GM23338 (cell line): ENCODE measurements around the gene NFATC1. TPM values are rescaled to one million over a fixed set of nuclear protein-coding genes. Genes with fewer than 3 reads are reported as not detected.

ENCODE experiments used
- ATAC-seq: fragments of 200-7000 bp; cut with Tn5 transposase; 3 replicates; pipeline ENCODE4 v1.9.1; 2020
- DNase-seq: peaks from one replicate; pipeline ENCODE4 v3.0.0-alpha.2; 2015; ENCODE audit warnings: low spot score
- H2AFZ ChIP-seq: fragments of 200-600 bp; sonication (generic); 2 replicates; pipeline ENCODE4 v1.8.0; 2016; ENCODE audit warnings: antibody characterized with exemption, mild to moderate bottlenecking, moderate library complexity
- H3F3A ChIP-seq: fragments of 200-600 bp; sonication (generic); replicated peaks from 2 replicates; pipeline ENCODE4 v1.8.0; 2017; ENCODE audit warnings: antibody characterized with exemption, mixed run types, low read depth
- H3K27ac ChIP-seq: fragments of 200-600 bp; sonication (generic); 2 replicates; pipeline ENCODE4 v1.6.1; 2016; ENCODE audit warnings: low read depth
- H3K27me3 ChIP-seq: fragments of 200-600 bp; sonication (generic); 2 replicates; pipeline ENCODE4 v1.8.0; 2016; ENCODE audit warnings: mild to moderate bottlenecking, mixed run types, moderate library complexity; ENCODE audit not compliant: insufficient read depth
- H3K36me3 ChIP-seq: fragments of 200-600 bp; sonication (generic); 2 replicates; pipeline ENCODE4 v1.8.0; 2016; ENCODE audit warnings: mild to moderate bottlenecking; ENCODE audit not compliant: insufficient read depth
- H3K4me1 ChIP-seq: fragments of 200-600 bp; sonication (generic); 2 replicates; pipeline ENCODE4 v1.8.0; 2016; ENCODE audit warnings: mild to moderate bottlenecking, moderate library complexity; ENCODE audit not compliant: insufficient read depth
- H3K4me2 ChIP-seq: fragments of 200-600 bp; sonication (generic); 2 replicates; pipeline ENCODE4 v1.7.1; 2017; ENCODE audit warnings: mixed run types
- H3K4me3 ChIP-seq: fragments of 200-600 bp; sonication (generic); 2 replicates; pipeline ENCODE4 v1.6.1; 2016; ENCODE audit warnings: mixed run types
- H3K79me2 ChIP-seq: fragments of 200-600 bp; sonication (generic); replicated peaks from 2 replicates; pipeline ENCODE4 v1.8.0; 2017; ENCODE audit warnings: mild to moderate bottlenecking; ENCODE audit not compliant: insufficient read depth
- H3K9me2 ChIP-seq: fragments of 200-600 bp; sonication (generic); 2 replicates; pipeline ENCODE4 v1.8.0; 2017; ENCODE audit not compliant: insufficient read depth
- H4K20me1 ChIP-seq: fragments of 200-600 bp; sonication (generic); replicated peaks from 2 replicates; pipeline ENCODE4 v1.8.0; 2017; ENCODE audit warnings: mild to moderate bottlenecking; ENCODE audit not compliant: insufficient read depth
- H3K27ac Mint-ChIP-seq: 2 replicates; pipeline ENCODE4 v1.8.0; 2020; ENCODE audit warnings: inconsistent platforms, mild to moderate bottlenecking, moderate library complexity, mixed read lengths
- H3K27me3 Mint-ChIP-seq: 3 replicates; pipeline ENCODE4 v1.8.0; 2022; ENCODE audit warnings: low read depth, mild to moderate bottlenecking, moderate library complexity, mixed read lengths, inconsistent platforms; ENCODE audit not compliant: insufficient read depth, poor library complexity
- H3K36me3 Mint-ChIP-seq: 3 replicates; pipeline ENCODE4 v1.8.0; 2021; ENCODE audit warnings: low read depth, mild to moderate bottlenecking, inconsistent platforms, moderate library complexity, mixed read lengths
- H3K4me1 Mint-ChIP-seq: 3 replicates; pipeline ENCODE4 v1.8.0; 2020; ENCODE audit warnings: mild to moderate bottlenecking, inconsistent platforms, mixed read lengths
- H3K4me3 Mint-ChIP-seq: 3 replicates; pipeline ENCODE4 v1.8.0; 2021; ENCODE audit warnings: moderate library complexity, mild to moderate bottlenecking, inconsistent platforms, mixed read lengths
- H3K9me3 Mint-ChIP-seq: 3 replicates; pipeline ENCODE4 v1.8.0; 2020; ENCODE audit warnings: moderate library complexity, mild to moderate bottlenecking, inconsistent platforms, mixed read lengths
- CREB1 ChIP-seq: fragments of 250-450 bp; sonication (Bioruptor Pico); IDR thresholded peaks from 2 replicates; pipeline ENCODE4 v1.5.0; 2020; ENCODE audit warnings: low read depth, mild to moderate bottlenecking, moderate library complexity
- EZH2 ChIP-seq: fragments of 200-600 bp; sonication (generic); IDR thresholded peaks from one replicate; pipeline ENCODE4 v1.8.0; 2017; ENCODE audit warnings: antibody characterized with exemption, mild to moderate bottlenecking, low read depth; ENCODE audit not compliant: unreplicated experiment
- EZH2phosphoT487 ChIP-seq: fragments of 200-600 bp; sonication (generic); IDR thresholded peaks from one replicate; pipeline ENCODE4 v1.8.1; 2018; ENCODE audit warnings: antibody characterized with exemption; ENCODE audit not compliant: unreplicated experiment
- JUNB ChIP-seq: IDR thresholded peaks from one replicate; pipeline ENCODE4 v1.6.1; 2016; ENCODE audit warnings: antibody characterized with exemption; ENCODE audit not compliant: unreplicated experiment
- NANOG ChIP-seq: IDR thresholded peaks from 2 replicates; pipeline ENCODE4 v1.6.1; 2016; ENCODE audit warnings: antibody characterized with exemption, borderline replicate concordance
- POLR2AphosphoS5 ChIP-seq: IDR thresholded peaks from 2 replicates; pipeline ENCODE4 v1.6.1; 2016; ENCODE audit warnings: antibody characterized with exemption, low read depth
- STAT1 ChIP-seq: IDR thresholded peaks from one replicate; pipeline ENCODE4 v1.6.1; 2016; ENCODE audit warnings: antibody characterized with exemption; ENCODE audit not compliant: unreplicated experiment
- ZNF114 ChIP-seq: fragments of 250-450 bp; sonication (Bioruptor Pico); IDR thresholded peaks from 2 replicates; pipeline ENCODE4 v1.5.0; 2020; ENCODE audit warnings: mild to moderate bottlenecking, moderate library complexity
- ZNF331 ChIP-seq: fragments of 250-450 bp; sonication (Bioruptor Pico); IDR thresholded peaks from 2 replicates; pipeline ENCODE4 v1.5.0; 2020; ENCODE audit warnings: low read depth, mild to moderate bottlenecking, moderate library complexity
- polyA plus RNA-seq: library from polyadenylated mRNA; unstranded; fragments of >200 nt; fragmentation: Nextera tagmentation; extraction: Ambion mirVana; gene quantifications from 2 replicates; pipeline ENCODE4 v1.2.1, GENCODE V29; 2016
- total RNA-seq: library from RNA; depleted of rRNA; stranded (reverse); fragments of >200 nt; shearing (Covaris generic); gene quantifications from 2 replicates; pipeline ENCODE4 v1.2.3, GENCODE V29; 2014
- TF ChIP-seq, protein P1 (sequence below): fragments of 250-450 bp; sonication (Bioruptor Pico); IDR thresholded peaks from 2 replicates; pipeline ENCODE4 v1.5.0; 2020; ENCODE audit warnings: mild to moderate bottlenecking, moderate library complexity
- TF ChIP-seq, protein P2 (sequence below): IDR thresholded peaks from 2 replicates; pipeline ENCODE4 v1.6.1; 2016; ENCODE audit warnings: antibody characterized with exemption
- TF ChIP-seq, protein P3 (sequence below), 2 experiments: fragments of 200-600 bp in 1 of 2; sonication (generic) in 1 of 2; conservative IDR thresholded peaks; 2 replicates each; pipeline versions ENCODE4 v1.5.1 to v1.6.1; 2016 to 2017; ENCODE audit warnings: antibody characterized with exemption in 2 of 2, low read depth in 2 of 2, mild to moderate bottlenecking in 2 of 2, moderate library complexity in 1 of 2
- TF ChIP-seq, protein P4 (sequence below): IDR thresholded peaks from one replicate; pipeline ENCODE4 v1.6.1; 2018; ENCODE audit warnings: antibody characterized with exemption; ENCODE audit not compliant: unreplicated experiment

The NFATC1 gene
- total and polyA plus RNA-seq, 2 experiments from 2014 or later = 3.9 to 6.4 TPM

DNA sequence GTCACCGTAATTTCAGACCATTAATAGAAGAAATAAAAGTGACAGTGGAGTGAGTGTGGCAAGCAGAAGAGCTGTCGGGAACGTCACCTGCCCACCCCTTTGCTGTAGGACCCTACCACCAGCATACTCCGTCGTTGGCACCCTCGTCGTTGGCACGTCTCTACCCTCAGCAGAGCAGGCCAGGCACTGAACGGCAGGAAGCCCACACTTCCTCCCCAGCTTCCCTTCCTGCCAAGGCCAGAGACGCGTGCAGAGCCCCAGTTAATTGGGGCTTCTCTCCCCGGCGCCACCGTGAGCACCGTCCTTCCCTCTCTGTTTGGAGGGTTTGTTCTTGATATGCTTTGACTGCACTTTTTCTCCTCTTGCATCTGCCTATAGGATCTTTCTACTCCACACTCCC lies 27.0 kb upstream of the NFATC1 start:
- Histone ChIP-seq H3K36me3 (no peaks in the 10 kb centered on the region), H3K79me2 (no peaks in the 10 kb centered on the region), H3K4me1 (no peaks in the 10 kb centered on the region), H3K4me3 (no peak overlapping the region), H3K27me3 (no peaks in the 10 kb centered on the region), H3K27ac (no peak overlapping the region), H4K20me1 (no peaks in the 10 kb centered on the region), H3F3A (no peaks in the 10 kb centered on the region), H3K4me2 (no peak overlapping the region), H2AFZ (no peak overlapping the region), H3K9me2 (no peaks in the 10 kb centered on the region)
- H3K36me3 Mint-ChIP-seq = peaks cover 8% of the 10 kb centered on the region
- ATAC-seq (no peak), DNase-seq (no peak)
- no peaks in the 10 kb centered on the region for H3K9me3 Mint-ChIP-seq
- no peak overlapping the region for H3K27ac Mint-ChIP-seq
- H3K4me1 Mint-ChIP-seq = no peaks in the 10 kb centered on the region
- H3K27me3 Mint-ChIP-seq = peaks cover 7% of the 10 kb centered on the region
- no peak overlapping the region for H3K4me3 Mint-ChIP-seq
- TF ChIP-seq POLR2AphosphoS5 = no peak
- TF ChIP-seq, protein P1, sequence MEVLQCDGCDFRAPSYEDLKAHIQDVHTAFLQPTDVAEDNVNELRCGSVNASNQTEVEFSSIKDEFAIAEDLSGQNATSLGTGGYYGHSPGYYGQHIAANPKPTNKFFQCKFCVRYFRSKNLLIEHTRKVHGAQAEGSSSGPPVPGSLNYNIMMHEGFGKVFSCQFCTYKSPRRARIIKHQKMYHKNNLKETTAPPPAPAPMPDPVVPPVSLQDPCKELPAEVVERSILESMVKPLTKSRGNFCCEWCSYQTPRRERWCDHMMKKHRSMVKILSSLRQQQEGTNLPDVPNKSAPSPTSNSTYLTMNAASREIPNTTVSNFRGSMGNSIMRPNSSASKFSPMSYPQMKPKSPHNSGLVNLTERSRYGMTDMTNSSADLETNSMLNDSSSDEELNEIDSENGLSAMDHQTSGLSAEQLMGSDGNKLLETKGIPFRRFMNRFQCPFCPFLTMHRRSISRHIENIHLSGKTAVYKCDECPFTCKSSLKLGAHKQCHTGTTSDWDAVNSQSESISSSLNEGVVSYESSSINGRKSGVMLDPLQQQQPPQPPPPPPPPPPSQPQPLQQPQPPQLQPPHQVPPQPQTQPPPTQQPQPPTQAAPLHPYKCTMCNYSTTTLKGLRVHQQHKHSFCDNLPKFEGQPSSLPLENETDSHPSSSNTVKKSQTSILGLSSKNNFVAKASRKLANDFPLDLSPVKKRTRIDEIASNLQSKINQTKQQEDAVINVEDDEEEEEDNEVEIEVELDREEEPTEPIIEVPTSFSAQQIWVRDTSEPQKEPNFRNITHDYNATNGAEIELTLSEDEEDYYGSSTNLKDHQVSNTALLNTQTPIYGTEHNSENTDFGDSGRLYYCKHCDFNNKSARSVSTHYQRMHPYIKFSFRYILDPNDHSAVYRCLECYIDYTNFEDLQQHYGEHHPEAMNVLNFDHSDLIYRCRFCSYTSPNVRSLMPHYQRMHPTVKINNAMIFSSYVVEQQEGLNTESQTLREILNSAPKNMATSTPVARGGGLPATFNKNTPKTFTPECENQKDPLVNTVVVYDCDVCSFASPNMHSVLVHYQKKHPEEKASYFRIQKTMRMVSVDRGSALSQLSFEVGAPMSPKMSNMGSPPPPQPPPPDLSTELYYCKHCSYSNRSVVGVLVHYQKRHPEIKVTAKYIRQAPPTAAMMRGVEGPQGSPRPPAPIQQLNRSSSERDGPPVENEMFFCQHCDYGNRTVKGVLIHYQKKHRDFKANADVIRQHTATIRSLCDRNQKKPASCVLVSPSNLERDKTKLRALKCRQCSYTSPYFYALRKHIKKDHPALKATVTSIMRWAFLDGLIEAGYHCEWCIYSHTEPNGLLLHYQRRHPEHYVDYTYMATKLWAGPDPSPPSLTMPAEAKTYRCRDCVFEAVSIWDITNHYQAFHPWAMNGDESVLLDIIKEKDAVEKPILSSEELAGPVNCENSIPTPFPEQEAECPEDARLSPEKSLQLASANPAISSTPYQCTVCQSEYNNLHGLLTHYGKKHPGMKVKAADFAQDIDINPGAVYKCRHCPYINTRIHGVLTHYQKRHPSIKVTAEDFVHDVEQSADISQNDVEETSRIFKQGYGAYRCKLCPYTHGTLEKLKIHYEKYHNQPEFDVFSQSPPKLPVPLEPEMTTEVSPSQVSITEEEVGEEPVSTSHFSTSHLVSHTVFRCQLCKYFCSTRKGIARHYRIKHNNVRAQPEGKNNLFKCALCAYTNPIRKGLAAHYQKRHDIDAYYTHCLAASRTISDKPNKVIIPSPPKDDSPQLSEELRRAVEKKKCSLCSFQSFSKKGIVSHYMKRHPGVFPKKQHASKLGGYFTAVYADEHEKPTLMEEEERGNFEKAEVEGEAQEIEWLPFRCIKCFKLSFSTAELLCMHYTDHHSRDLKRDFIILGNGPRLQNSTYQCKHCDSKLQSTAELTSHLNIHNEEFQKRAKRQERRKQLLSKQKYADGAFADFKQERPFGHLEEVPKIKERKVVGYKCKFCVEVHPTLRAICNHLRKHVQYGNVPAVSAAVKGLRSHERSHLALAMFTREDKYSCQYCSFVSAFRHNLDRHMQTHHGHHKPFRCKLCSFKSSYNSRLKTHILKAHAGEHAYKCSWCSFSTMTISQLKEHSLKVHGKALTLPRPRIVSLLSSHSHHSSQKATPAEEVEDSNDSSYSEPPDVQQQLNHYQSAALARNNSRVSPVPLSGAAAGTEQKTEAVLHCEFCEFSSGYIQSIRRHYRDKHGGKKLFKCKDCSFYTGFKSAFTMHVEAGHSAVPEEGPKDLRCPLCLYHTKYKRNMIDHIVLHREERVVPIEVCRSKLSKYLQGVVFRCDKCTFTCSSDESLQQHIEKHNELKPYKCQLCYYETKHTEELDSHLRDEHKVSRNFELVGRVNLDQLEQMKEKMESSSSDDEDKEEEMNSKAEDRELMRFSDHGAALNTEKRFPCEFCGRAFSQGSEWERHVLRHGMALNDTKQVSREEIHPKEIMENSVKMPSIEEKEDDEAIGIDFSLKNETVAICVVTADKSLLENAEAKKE (CRISPR knock-in tag) = no peak
- no peak for TF ChIP-seq NANOG
- TF ChIP-seq EZH2phosphoT487 = no peak
- TF ChIP-seq, protein P2, sequence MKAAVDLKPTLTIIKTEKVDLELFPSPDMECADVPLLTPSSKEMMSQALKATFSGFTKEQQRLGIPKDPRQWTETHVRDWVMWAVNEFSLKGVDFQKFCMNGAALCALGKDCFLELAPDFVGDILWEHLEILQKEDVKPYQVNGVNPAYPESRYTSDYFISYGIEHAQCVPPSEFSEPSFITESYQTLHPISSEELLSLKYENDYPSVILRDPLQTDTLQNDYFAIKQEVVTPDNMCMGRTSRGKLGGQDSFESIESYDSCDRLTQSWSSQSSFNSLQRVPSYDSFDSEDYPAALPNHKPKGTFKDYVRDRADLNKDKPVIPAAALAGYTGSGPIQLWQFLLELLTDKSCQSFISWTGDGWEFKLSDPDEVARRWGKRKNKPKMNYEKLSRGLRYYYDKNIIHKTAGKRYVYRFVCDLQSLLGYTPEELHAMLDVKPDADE = no peak
- TF ChIP-seq, protein P3, sequence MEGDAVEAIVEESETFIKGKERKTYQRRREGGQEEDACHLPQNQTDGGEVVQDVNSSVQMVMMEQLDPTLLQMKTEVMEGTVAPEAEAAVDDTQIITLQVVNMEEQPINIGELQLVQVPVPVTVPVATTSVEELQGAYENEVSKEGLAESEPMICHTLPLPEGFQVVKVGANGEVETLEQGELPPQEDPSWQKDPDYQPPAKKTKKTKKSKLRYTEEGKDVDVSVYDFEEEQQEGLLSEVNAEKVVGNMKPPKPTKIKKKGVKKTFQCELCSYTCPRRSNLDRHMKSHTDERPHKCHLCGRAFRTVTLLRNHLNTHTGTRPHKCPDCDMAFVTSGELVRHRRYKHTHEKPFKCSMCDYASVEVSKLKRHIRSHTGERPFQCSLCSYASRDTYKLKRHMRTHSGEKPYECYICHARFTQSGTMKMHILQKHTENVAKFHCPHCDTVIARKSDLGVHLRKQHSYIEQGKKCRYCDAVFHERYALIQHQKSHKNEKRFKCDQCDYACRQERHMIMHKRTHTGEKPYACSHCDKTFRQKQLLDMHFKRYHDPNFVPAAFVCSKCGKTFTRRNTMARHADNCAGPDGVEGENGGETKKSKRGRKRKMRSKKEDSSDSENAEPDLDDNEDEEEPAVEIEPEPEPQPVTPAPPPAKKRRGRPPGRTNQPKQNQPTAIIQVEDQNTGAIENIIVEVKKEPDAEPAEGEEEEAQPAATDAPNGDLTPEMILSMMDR (conservative IDR thresholded peaks at IDR 0.05; ENCODE audit: low read depth in 2 of 2) = no peak
- TF ChIP-seq JUNB = no peak
- TF ChIP-seq ZNF331 (CRISPR knock-in tag) = no peak
- TF ChIP-seq EZH2 = no peak
- TF ChIP-seq, protein P4, sequence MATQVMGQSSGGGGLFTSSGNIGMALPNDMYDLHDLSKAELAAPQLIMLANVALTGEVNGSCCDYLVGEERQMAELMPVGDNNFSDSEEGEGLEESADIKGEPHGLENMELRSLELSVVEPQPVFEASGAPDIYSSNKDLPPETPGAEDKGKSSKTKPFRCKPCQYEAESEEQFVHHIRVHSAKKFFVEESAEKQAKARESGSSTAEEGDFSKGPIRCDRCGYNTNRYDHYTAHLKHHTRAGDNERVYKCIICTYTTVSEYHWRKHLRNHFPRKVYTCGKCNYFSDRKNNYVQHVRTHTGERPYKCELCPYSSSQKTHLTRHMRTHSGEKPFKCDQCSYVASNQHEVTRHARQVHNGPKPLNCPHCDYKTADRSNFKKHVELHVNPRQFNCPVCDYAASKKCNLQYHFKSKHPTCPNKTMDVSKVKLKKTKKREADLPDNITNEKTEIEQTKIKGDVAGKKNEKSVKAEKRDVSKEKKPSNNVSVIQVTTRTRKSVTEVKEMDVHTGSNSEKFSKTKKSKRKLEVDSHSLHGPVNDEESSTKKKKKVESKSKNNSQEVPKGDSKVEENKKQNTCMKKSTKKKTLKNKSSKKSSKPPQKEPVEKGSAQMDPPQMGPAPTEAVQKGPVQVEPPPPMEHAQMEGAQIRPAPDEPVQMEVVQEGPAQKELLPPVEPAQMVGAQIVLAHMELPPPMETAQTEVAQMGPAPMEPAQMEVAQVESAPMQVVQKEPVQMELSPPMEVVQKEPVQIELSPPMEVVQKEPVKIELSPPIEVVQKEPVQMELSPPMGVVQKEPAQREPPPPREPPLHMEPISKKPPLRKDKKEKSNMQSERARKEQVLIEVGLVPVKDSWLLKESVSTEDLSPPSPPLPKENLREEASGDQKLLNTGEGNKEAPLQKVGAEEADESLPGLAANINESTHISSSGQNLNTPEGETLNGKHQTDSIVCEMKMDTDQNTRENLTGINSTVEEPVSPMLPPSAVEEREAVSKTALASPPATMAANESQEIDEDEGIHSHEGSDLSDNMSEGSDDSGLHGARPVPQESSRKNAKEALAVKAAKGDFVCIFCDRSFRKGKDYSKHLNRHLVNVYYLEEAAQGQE = no peak
- TF ChIP-seq CREB1 (CRISPR knock-in tag) = no peak
- no peak for TF ChIP-seq ZNF114 (CRISPR knock-in tag)
- TF ChIP-seq STAT1 = no peak
